GM12878 (cell line): ENCODE results near the gene ISLR. TPM values are rescaled to one million over a fixed set of nuclear protein-coding genes. Genes with fewer than 3 reads are reported as not detected.

Experiments
- ATAC-seq: fragments of 200-7000 bp; cut with Tn5 transposase; 3 replicates; pipeline ENCODE4 v1.9.1; 2020; ENCODE audit warnings: mild to moderate bottlenecking, moderate library complexity
- BruUV-seq: library from RNA; stranded (reverse); fragments of 400-500 nt; replicated peaks from 2 replicates; lab custom pipeline; 2021; lab: Mats Ljungman, UMichigan
- CTCF ChIA-PET: fragments of 300-600 bp; sonication (Branson Sonifier 250); formaldehyde crosslinking; extraction: SDS; loops from one replicate; lab custom pipeline; 2021; ENCODE audit warnings: inconsistent platforms; lab: Yijun Ruan, JAX
- POLR2A ChIA-PET: fragments of 350-600 bp; formaldehyde crosslinking; extraction: SDS; loops from one replicate; lab custom pipeline; 2021; ENCODE audit warnings: inconsistent platforms; lab: Charles Lee
- RAD21 ChIA-PET: fragments of 300-600 bp; sonication (Branson Sonifier 250); formaldehyde crosslinking; loops from one replicate; lab custom pipeline; 2023; ENCODE audit warnings: antibody characterized with exemption; ENCODE audit not compliant: unreplicated experiment; lab: Charles Lee
- SMC1A ChIA-PET: fragments of 300-600 bp; sonication (Branson Sonifier 250); formaldehyde crosslinking; loops from one replicate; lab custom pipeline; 2023; ENCODE audit not compliant: unreplicated experiment, uncharacterized antibody; lab: Charles Lee
- DNase-seq: peaks from one replicate; pipeline ENCODE4 v3.0.0-alpha.2; 2011; ENCODE audit warnings: low read depth, low spot score
- FAIRE-seq: peaks from 3 replicates; lab custom pipeline; 2011; peaks lifted over from hg19 to GRCh38; lab: Jason Lieb, UNC
- H2AFZ ChIP-seq: 2 replicates; pipeline ENCODE4 v1.6.0; 2011; ENCODE audit warnings: low read depth, low read length, control low read depth; ENCODE audit not compliant: control insufficient read depth
- H3K27ac ChIP-seq: 2 replicates; pipeline ENCODE4 v1.5.1; 2011; ENCODE audit warnings: control low read depth; ENCODE audit not compliant: control insufficient read depth, insufficient read depth
- H3K27me3 ChIP-seq, 2 experiments: replicated peaks in 1 of 2; 2 replicates each; pipeline versions ENCODE4 v1.6.0 to v1.6.1; 2011; ENCODE audit warnings: low read length in 1 of 2; ENCODE audit not compliant: control insufficient read depth in 2 of 2, insufficient read depth in 2 of 2
- H3K36me3 ChIP-seq, 2 experiments: 2 replicates each; pipeline ENCODE4 v1.5.1; 2011; ENCODE audit warnings: low read length in 1 of 2; ENCODE audit not compliant: control insufficient read depth in 2 of 2, insufficient read depth in 2 of 2
- H3K4me1 ChIP-seq: 2 replicates; pipeline ENCODE4 v1.6.1; 2011; ENCODE audit warnings: mild to moderate bottlenecking, low read length, moderate library complexity, mixed read lengths; ENCODE audit not compliant: control insufficient read depth, insufficient read depth
- H3K4me2 ChIP-seq: 2 replicates; pipeline ENCODE4 v1.6.0; 2011; ENCODE audit warnings: control low read depth; ENCODE audit not compliant: control insufficient read depth, insufficient read depth
- H3K4me3 ChIP-seq: fragments of 200-600 bp; sonication (generic); 2 replicates; pipeline ENCODE4 v1.5.1; 2016
- H3K79me2 ChIP-seq: 2 replicates; pipeline ENCODE4 v1.6.0; 2011; ENCODE audit warnings: low read length; ENCODE audit not compliant: control insufficient read depth, insufficient read depth
- H3K9ac ChIP-seq: 2 replicates; pipeline ENCODE4 v1.8.0; 2011; ENCODE audit warnings: low read length, control low read depth, mixed read lengths; ENCODE audit not compliant: control insufficient read depth, insufficient read depth
- H3K9me3 ChIP-seq: replicated peaks from 3 replicates; pipeline ENCODE4 v1.5.1; 2011; ENCODE audit warnings: mild to moderate bottlenecking, low read length; ENCODE audit not compliant: control insufficient read depth, insufficient read depth
- H4K20me1 ChIP-seq: 2 replicates; pipeline ENCODE4 v1.6.0; 2011; ENCODE audit not compliant: control insufficient read depth, insufficient read depth
- EZH2 ChIP-seq: IDR thresholded peaks from 2 replicates; pipeline ENCODE4 v1.6.1; 2012; ENCODE audit warnings: low read depth, mild to moderate bottlenecking, control low read depth, inconsistent platforms, low read length, borderline replicate concordance; ENCODE audit not compliant: control insufficient read depth
- MTA3 ChIP-seq: IDR thresholded peaks from 2 replicates; pipeline ENCODE4 v1.6.1; 2012; ENCODE audit warnings: low read length, inconsistent platforms, borderline replicate concordance
- WGBS: methylation state at CpG from one replicate; pipeline ENCODE4 v1.1.6; 2016; ENCODE audit warnings: low lambda C conversion rate; ENCODE audit not compliant: insufficient replicate concordance, insufficient coverage; ENCODE audit errors: missing lambda C conversion rate; 5-methylcytosine and 5-hydroxymethylcytosine counted together
- in situ Hi-C: fragments of 300-500 bp; cut with MboI; formaldehyde crosslinking; loops from 9 replicates; pipeline ENCODE4 v1.14.3; 2018; ENCODE audit warnings: mixed read lengths
- intact Hi-C: fragments of 100-400 bp; cut with micrococcal nuclease; formaldehyde crosslinking; loops from one replicate; pipeline ENCODE4 v1.14.2; 2022; ENCODE audit not compliant: unreplicated experiment
- polyA plus RNA-seq, 11 experiments: library from polyadenylated mRNA; depleted of rRNA in 4 of 11; unstranded in 6 of 11; stranded (reverse) in 5 of 11; fragments of >200 nt; fragmentation: Nextera tagmentation in 4 of 11; fragmentation: Illumina TruSeq in 1 of 11; extraction: Ambion mirVana in 4 of 11; extraction: Trizol in 1 of 11; gene quantifications; 1 replicate in 1 of 11; 2 replicates in 10 of 11; pipeline versions ENCODE4 v1.2.1 to v1.2.3, GENCODE V29; 2011 to 2016; ENCODE audit warnings: inconsistent platforms in 2 of 11, missing spikeins in 2 of 11, low read depth in 1 of 11
- total RNA-seq, 4 experiments: library from RNA; depleted of rRNA in 3 of 4; stranded (reverse); fragments of >200 nt in 3 of 4; fragmentation: Illumina TruSeq in 1 of 4; extraction: Trizol in 1 of 4; gene quantifications; 2 replicates each; pipeline versions ENCODE4 v1.2.1 to v1.2.3, GENCODE V29; 2013 to 2021

The ISLR gene
- total and polyA plus RNA-seq, 10 of the 15 experiments (the other 5 are each of a cell fraction or from before 2014, with no cell fraction given) = 0.03 to 1.8 (median 0.54) TPM

DNA sequence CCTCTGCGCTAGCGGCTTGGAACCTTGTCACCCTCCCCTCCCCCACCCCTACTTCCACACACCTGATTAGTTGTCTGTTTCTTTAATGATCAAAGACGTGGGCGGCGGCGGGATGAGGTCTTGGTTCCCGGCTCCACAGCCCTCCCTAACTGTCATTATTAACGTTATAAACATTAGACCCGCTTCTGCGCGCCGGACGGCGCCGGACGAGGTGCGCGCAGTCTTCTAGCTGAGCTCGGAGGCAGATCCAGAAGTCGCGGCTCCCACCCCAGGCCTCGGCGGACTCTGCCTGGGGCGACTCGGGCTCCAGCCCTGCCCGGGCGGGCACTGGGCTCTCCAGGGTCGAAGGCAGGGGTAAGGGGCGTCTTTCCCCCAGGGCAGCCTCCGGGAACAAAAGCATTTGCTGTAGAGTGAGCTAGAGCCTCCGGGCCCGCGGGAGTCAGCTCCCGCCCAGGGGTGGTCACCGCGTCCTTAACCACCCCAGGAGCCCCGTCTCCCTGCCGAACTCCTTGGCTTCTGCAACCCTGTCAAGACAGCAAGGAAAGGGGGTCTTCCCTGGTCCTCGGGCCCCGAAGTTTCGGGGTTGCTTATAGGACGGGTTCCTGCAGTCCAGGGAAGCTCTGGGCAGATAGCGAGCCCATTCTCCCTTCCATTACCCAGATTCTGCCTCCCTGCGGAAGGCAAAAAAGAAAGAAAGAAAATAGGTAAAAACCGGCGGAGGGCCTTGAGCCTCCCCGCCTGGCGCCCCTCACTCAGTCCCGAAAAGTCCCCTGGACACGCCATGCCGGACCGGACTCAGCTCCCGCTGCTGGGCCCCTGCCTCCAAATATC, 45.3 kb upstream of the ISLR start:
- ChIA-PET SMC1A (interaction anchor here (1.3 to 1.4 kb wide), 2 partner anchors 181 to 194 kb away, joined by 3 read pairs; no protein-coding TSS in a partner anchor), RAD21 (interaction anchor here (0.8 to 1.2 kb wide), 2 partner anchors 176 to 179 kb away, joined by 3 to 4 read pairs; no protein-coding TSS in a partner anchor), CTCF (interaction anchor here (0.6 to 3.3 kb wide), 7 partner anchors 10 to 851 kb away, joined by 3 to 26 read pairs (median 4); no protein-coding TSS in a partner anchor), POLR2A (no interaction called here)
- ATAC-seq (peak; percentile 20; the same call in 2 of the 3 replicates), FAIRE-seq (no peak), DNase-seq (no peak)
- Histone ChIP-seq H3K36me3 (no peaks in the 10 kb centered on the region), H4K20me1 (no peaks in the 10 kb centered on the region), H3K27me3 (peaks cover 25 to 40% of the 10 kb centered on the region in 2 experiments), H3K27ac (no peak overlapping the region), H3K4me2 (peak overlapping the region; percentile 57), H3K9me3 (no peaks in the 10 kb centered on the region; the same call in 2 of the 3 replicates), H2AFZ (no peak overlapping the region), H3K4me1 (peaks cover 7% of the 10 kb centered on the region), H3K9ac (no peak overlapping the region), H3K79me2 (no peaks in the 10 kb centered on the region), H3K4me3 (peak overlapping the region; percentile 57; the same call in 1 of the 2 replicates)
- intact Hi-C loops = loop anchor here (1.0 kb wide), 3 partner anchors 175 to 194 kb away; no protein-coding TSS in a partner anchor
- no TSS peak for BruUV-seq
- WGBS = 23% methylated on average over 50 of the region's 53 CpGs
- TF ChIP-seq EZH2 (0 out of 2 replicates have a peak, but pooled peaks have one; percentile 25), MTA3 (no peak)
- in situ Hi-C loops = loop anchor here (10.0 kb wide), 1 partner anchor 1147 kb away; no protein-coding TSS in a partner anchor
